HG03045 (cell line): Measurements from ENCODE around the gene ABRACL.
"Not testable (repeated sequence)": the region's sequence is repeated elsewhere in the genome, so short reads cannot be mapped to it uniquely, and the experiment has no call there.

Experiments
- ATAC-seq: cut with Tn5 transposase; IDR thresholded peaks from one replicate; pipeline ENCODE4 v1.9.1; 2021; ENCODE audit warnings: mild to moderate bottlenecking, moderate library complexity; ENCODE audit not compliant: unreplicated experiment

ABRACL gene

GRCh38 chr6:139010674-139011073 is 17.9 kb upstream of the ABRACL start:
- no peak for ATAC-seq

- no peak for ATAC-seq
Measured at GRCh38 chr6:139011980-139012379, 16.6 kb upstream of the ABRACL start.

- no peak for ATAC-seq
Measured at GRCh38 chr6:139013185-139013800, 15.3 kb upstream of the ABRACL start.

- ATAC-seq: no peak
Measured at GRCh38 chr6:139014945-139015344, 13.6 kb upstream of the ABRACL start.

GRCh38 chr6:139016337-139017213 is 12.0 kb upstream of the ABRACL start:
- ATAC-seq: peak; percentile 85

- ATAC-seq: no peak
Measured at GRCh38 chr6:139017227-139017626, 11.3 kb upstream of the ABRACL start.

- ATAC-seq: no peak
Measured at GRCh38 chr6:139019722-139020121, 8.8 kb upstream of the ABRACL start.

GRCh38 chr6:139020689-139021088 is 7.9 kb upstream of the ABRACL start:
- ATAC-seq: no peak

GRCh38 chr6:139025416-139025815 is 3.1 kb upstream of the ABRACL start:
- ATAC-seq: not testable (repeated sequence)

- ATAC-seq: no peak
Measured at GRCh38 chr6:139027620-139028182, 844 bp upstream of the ABRACL start.

- no peak for ATAC-seq
Measured at GRCh38 chr6:139028215-139028657, 309 bp upstream of the ABRACL start.

GRCh38 chr6:139029470-139030227 is 1.1 kb downstream of the ABRACL start:
- peak; percentile 40 for ATAC-seq

- peak; percentile 36 for ATAC-seq
Measured at GRCh38 chr6:139030228-139030963, 1.9 kb downstream of the ABRACL start.

GRCh38 chr6:139037490-139037889 is 8.9 kb downstream of the ABRACL start:
- ATAC-seq: no peak

- no peak for ATAC-seq
Measured at GRCh38 chr6:139044250-139044649, 15.7 kb downstream of the ABRACL start.

- ATAC-seq: no peak
Measured at GRCh38 chr6:139047677-139048076, 19.1 kb downstream of the ABRACL start.

GRCh38 chr6:139048912-139049311 is 20.4 kb downstream of the ABRACL start:
- ATAC-seq: not testable (repeated sequence)

- ATAC-seq: not testable (repeated sequence)
Measured at GRCh38 chr6:139050131-139050769, 21.7 kb downstream of the ABRACL start.

GRCh38 chr6:139050770-139051313 is 22.3 kb downstream of the ABRACL start:
- no peak for ATAC-seq
